Testis (tissue), 2 donors: ENCODE data around the gene PHF23.

Experiments
- POLR2A ChIP-seq: fragments of 450-650 bp; IDR thresholded peaks from one replicate; pipeline ENCODE4 v1.6.1; 2017; ENCODE audit warnings: antibody characterized with exemption, mild to moderate bottlenecking, moderate library complexity
- TF ChIP-seq, protein P1 (sequence below), 3 experiments: fragments of 450-650 bp in 2 of 3; fragments of 200-600 bp in 1 of 3; sonication (generic) in 1 of 3; IDR thresholded peaks; one replicate each; pipeline ENCODE4 v1.5.1; 2016 to 2019; ENCODE audit warnings: antibody characterized with exemption in 3 of 3, mild to moderate bottlenecking in 2 of 3, moderate library complexity in 1 of 3

DNA sequence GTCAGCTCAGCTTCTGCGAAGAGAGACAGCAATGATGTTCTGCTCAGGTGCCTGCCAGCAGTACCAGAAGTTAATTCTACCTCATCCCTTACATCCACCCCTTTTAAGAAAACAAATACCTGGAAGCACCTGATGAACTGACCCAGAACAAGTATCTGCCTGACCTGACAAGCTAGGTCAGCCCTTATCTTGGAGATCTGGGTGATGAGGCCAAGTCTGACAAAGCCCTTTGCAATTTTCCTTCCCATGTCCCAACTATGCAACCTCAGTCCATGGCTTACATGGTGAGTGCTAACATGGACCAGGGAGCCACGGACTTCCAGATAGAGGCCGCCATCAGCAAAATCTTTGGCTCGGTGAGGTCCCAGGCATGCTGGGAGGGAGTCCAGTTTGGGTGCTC lies 15.9 kb downstream of the PHF23 start:
- TF ChIP-seq, protein P1, sequence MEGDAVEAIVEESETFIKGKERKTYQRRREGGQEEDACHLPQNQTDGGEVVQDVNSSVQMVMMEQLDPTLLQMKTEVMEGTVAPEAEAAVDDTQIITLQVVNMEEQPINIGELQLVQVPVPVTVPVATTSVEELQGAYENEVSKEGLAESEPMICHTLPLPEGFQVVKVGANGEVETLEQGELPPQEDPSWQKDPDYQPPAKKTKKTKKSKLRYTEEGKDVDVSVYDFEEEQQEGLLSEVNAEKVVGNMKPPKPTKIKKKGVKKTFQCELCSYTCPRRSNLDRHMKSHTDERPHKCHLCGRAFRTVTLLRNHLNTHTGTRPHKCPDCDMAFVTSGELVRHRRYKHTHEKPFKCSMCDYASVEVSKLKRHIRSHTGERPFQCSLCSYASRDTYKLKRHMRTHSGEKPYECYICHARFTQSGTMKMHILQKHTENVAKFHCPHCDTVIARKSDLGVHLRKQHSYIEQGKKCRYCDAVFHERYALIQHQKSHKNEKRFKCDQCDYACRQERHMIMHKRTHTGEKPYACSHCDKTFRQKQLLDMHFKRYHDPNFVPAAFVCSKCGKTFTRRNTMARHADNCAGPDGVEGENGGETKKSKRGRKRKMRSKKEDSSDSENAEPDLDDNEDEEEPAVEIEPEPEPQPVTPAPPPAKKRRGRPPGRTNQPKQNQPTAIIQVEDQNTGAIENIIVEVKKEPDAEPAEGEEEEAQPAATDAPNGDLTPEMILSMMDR (IDR thresholded peaks at IDR 0.05), result no peak
- no peak for TF ChIP-seq POLR2A
